HCT116 (cell line): ENCODE results near the gene FBXL16.

ENCODE experiments used
- EZH2phosphoT487 ChIP-seq: fragments of 200-600 bp; IDR thresholded peaks from 2 replicates; pipeline ENCODE4 v1.6.1; 2018; ENCODE audit warnings: antibody characterized with exemption, borderline replicate concordance
- SIN3A ChIP-seq: IDR thresholded peaks from 2 replicates; pipeline ENCODE4 v1.6.1; 2012; ENCODE audit warnings: low read depth

DNA sequence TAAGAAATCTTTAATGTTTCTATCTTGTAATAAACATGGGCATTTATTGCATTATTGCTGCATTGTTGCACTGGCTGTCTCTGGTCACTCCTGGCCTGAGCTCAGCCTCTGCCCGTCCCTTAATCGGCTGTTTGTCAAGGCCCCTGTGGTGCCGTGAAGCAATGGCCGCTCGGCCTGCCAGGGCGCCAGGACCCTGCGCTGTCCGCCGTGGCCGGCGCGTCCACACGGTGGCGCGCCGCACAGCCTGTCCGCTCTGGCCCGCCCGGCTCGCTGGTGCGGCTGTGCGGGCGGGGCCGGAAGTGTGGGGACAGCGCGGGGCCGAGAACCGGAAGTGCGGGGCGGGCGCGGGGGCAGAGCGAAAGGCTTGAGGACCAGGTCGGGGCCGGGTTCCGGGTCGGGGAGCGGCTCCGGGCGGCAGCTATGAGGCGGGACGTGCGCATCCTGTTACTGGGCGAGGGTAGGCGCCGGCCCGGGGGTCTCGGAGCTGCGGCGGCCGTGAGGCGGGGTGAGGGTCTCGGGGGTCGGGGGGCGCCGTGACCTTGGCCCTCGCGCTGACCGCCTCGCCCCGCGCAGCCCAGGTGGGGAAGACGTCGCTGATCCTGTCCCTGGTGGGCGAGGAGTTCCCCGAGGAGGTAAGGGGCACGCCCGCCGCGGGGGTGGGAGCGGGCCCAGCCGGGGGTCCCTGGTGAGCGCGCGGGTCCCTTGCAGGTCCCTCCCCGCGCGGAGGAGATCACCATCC lies 37.7 kb downstream of the FBXL16 start, which contains the start of gene RHOT2:
- TF ChIP-seq EZH2phosphoT487 = no peak
- TF ChIP-seq SIN3A = no peak
